GM18520 (cell line): ENCODE measurements around the gene TMC2.

Experiments
- ATAC-seq: cut with Tn5 transposase; IDR thresholded peaks from one replicate; pipeline ENCODE4 v1.9.1; 2021; ENCODE audit not compliant: unreplicated experiment

The TMC2 gene

DNA sequence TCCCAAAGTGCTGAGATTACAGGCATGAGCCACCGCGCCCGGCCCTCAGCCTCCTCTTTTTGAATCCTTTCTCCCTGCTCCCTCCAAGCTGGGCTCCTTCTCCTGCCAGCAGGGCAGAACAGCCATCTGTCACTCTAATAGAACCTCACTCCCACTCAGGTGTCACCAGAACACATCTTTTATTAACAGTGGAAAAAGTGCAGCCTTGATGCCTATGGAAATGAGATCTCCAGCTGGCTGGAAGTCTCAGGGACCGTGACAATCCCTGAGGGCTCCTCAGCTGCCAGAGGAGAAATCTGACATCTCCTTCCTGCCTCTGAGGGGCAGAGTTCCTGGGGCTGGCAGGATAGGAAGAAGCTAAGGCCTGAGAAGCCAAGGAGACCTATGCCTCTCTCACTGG lies 28.0 kb downstream of the TMC2 start:
- ATAC-seq, result no peak

DNA sequence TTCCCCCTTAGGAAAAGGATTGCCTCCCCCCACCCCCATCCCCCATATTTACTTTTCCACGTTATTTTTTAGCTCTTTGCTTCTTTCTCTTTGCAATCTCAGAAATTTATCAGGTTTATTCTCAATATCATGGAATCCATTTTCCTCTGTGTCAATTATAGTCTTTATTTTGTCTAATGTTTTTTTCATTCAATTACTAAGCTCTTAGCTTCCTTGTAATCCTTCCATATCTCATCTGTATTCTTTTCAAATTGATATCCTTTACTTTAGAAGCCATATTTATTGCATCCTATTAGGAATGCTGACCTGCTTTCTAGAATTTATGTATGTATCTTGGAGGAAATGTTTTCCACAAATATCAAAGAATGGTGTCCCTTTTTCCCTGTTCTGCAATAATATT lies 39.3 kb downstream of the TMC2 start:
- ATAC-seq, result no peak

DNA sequence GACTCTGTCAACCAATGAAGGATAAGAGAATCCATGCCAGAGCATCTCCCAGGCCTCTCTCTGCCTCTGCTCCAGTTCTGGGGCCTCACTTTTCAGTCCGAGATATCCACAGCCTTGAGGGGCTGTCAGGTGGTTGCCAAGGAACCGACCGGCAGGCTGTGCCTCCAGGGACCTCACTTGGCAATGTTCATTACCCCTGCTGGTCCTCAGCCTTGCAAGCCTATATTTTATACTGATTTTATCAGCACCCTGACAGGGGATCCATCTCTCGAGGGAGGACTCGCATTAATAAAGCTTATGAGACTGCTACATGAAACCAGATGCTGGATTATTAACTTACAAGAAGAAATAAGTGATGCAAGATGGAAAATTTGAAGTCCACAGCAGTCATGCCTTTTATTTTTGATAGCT lies 39.9 kb downstream of the TMC2 start:
- no peak for ATAC-seq

DNA sequence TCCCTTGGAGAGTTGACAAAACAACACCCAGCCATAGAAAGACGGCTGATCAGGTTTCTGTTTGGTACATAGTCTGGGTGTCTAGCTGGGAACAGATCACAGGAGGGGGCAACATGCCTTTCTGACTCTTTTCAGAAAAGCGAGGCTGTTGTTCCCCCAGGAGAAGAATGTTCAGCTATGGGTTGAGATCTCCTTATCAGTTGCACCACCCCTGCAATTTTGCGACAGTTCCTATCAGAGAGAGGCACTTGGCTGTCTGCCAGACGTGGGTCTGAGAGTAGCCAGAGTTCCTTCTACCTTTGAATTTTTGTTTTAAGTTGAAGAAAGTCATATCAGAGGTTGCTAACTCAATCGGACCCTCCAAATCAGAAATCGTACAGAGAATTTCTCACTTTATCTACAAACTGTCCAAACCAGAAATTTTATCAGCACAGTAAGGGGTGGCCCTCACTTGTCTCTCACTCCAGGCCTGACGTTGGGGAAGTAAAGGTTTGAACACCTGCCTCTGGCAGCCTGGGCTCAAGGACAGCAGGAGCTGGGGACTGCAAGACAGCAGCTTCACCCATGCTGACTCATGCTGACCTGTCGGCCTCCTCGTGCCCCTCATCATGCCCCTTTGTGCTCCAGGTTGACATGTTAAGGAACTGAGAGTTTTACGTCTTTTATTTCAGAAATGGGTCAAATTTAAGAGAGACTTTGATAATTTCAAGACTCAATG lies 42.3 kb downstream of the TMC2 start:
- ATAC-seq, result no peak

DNA sequence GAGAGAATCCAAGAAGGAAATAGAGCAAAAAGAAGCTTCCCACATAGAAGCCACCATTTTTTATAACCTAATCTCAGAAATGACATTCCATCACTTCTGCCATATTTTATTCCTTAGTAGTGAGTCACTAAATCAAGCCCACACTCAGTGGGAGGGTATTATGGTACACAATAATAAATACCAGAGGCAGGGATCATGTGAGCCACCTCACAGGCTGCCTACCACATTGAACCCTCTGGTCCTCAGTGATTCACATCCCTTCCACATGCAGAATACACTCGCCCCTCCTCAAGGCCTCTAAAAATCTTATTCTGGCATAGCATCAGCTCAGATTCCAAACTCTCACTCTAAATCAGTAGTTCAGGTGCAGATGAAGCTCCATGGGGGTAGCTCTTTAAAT lies 49.4 kb downstream of the TMC2 start:
- ATAC-seq, result no peak

DNA sequence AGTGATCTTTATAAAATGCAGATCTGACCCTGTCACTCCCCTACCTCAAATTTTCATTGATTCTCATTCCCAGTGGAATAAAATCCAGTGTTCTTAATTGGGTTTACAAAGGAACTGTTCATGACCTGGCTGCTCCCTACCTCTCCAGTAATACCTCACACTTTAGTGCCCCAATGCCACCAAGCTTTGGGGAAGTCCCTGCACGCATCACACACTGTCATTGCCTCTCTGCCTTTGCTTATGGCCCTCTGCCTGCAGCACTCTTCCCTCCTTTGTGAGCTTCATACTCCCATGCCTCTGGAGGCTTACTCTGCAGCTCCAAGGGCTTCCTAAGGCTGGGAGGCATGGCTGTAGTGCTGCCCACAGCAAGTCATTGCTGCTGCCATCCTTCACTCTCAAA lies 57.4 kb downstream of the TMC2 start:
- ATAC-seq, result no peak

DNA sequence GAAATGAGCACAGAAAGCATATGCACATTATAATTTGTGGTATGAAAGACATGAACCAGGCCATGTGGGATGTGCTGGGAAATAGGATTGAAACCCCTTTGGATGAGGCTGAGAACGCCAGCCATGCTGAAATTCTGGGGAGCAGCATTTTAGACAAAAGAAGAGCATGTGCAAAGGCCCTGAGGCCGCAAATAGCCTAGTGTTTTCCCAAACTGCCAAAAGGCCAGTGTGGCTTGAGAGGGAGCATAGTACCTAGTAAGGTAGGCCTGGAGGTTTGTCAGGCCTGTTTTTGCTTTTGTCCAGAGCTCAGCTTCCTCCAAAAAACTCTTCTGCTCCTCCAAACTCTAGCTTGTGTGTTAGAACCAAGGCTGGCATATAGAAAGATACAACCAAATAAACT lies 58.7 kb downstream of the TMC2 start:
- ATAC-seq, result no peak

DNA sequence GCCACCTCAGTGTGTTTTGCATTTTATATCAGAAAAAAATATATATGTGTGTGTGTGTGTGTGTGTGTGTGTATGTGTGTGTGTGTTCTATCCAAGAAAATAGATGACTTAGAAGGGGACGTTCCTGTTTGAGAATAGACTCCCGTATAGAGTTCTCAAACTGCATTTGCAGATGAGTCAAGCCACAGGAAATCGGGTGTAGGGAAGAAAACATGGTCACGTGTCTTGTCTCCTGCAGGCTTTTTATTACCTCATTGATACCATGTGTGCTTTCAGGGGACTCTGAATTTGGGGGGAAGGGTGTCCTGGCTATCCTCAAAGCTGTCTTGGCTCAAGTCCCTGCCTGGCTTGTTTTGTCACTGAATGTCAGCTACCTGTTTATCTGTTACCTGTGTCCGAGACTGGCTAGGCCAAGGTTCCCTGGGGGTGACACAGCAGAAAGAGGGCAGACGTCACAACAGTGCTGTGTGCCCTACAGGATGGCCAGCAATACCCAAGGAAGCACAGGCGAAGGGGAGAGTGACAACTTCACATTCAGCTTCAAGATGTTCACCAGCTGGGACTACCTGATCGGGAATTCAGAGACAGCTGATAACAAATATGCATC lies 60.4 kb downstream of the TMC2 start:
- no peak for ATAC-seq

DNA sequence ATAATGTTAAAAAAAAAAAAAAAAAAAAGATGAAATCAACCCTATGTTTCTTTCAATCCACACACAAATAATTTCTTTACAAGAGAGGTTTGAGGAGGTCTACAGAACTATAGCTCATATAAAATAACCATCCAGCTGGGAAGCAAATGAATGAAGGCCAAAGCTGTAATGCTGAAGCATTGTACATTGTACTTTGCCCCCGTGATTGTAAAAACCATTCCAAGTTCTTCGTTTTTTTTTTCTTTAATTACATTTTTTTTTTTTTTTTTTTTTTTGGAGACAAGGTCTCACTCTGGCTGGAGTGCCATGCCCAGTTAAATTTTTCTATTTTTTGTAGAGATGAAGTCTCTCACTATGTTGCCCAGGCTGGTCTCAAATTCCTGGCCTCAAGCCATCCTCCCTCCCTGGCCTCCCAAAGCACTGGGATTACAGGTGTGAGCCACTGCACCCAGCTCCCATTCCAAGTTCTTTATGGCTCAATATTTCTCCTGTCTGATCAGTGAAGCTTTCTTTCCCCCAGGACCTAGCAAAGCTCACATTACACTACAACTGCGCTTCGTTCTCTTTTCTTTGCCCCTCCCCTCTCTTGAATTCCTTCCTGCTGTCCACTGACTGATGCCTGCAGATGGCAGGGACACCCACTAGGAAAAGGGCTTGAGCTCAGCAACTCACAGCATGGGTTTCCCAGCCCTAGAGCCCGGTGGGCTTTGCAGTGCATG lies 63.1 kb downstream of the TMC2 start:
- no peak for ATAC-seq

DNA sequence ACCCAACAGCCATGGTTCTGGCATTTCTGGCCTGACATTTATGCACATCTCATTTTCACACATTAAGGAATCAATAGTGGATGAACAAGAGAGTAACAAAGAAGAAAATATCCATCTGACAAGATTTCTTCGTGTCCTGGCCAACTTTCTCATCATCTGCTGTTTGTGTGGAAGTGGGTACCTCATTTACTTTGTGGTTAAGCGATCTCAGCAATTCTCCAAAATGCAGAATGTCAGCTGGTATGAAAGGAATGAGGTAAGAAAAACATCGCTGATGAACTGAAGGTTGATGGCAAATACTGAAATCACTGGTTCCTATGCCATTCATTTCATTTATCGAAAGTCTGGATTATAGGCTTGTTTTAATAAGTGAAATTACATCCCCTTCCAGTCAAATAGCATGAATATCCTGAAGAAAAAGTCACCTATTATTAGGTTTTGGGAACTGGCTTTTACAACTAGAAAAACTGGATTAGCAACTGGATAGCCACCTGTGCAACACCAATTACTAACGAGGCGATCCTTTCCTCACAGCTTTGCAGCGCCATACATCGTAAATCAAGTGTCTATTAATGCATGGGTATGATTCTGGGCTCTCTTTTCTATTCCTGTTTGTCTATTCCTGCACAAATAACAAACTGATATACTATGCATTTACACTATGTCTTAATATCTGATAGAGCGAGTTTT lies 65.8 kb downstream of the TMC2 start:
- no peak for ATAC-seq

DNA sequence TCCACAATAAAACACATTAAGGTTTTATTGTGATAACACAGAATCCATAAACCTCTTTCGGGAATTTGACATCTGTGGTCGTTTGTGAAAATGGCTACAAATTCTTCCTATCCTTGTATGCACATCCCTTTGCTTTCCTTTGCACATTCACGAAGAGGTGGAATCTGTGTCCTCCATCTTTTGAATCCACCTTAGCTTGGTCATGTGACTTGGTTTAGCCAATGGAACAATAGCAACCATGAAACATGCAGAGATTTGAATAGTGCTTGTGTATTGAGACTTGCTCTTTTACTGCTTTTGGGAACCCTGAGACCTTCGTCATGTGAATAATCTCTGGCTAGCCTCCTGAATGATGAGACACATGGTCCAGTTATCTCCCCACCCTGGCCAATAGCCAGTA lies 66.4 kb downstream of the TMC2 start:
- ATAC-seq, result no peak

DNA sequence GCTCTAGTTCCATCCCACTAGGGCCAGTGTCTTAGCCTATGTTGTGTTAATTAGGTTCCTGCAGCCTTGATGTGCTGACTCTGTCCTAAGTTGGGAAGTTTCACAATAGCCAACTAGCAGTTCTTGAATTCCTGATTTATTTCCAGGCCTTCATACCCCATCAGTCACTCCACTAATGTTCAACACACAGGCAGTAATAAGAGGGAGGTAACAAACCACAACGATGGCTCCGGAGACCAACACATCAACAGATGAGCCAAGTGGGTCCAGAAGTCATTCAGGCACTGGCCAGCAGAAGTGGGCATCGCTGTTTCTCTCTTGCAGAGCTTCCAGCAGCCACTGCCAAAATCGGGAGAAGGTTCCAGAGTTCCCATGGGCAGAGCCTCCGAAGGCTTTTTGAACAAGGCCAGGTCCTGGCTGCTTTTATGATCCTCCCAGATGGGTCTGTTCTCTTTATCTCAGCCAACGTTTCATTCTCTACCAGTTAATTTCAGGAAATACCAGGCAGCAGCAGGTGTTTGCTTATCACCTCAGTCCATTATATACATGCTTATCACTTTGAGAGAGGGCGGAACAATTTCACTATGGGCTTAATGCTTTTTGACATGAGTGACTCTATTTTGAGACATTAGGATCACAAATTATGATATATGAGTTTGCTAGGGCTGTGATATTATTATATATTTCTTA lies 67.6 kb downstream of the TMC2 start:
- no peak for ATAC-seq

DNA sequence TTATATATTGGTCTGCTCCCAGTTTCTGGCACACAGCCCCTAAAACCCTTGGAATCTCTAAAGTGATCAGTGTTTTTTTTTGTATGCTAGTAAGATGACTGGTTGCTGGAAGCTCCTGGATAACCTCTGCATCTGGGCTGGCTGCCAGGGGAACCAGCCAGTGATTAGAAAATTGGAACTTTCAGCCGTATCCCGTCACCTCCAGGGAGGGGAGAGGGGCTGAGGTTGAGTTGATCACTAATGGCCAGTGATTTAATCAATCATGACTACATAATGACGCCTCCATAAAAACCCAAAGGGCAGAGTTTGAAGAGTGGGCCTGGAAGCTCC lies 68.1 kb downstream of the TMC2 start:
- no peak for ATAC-seq

DNA sequence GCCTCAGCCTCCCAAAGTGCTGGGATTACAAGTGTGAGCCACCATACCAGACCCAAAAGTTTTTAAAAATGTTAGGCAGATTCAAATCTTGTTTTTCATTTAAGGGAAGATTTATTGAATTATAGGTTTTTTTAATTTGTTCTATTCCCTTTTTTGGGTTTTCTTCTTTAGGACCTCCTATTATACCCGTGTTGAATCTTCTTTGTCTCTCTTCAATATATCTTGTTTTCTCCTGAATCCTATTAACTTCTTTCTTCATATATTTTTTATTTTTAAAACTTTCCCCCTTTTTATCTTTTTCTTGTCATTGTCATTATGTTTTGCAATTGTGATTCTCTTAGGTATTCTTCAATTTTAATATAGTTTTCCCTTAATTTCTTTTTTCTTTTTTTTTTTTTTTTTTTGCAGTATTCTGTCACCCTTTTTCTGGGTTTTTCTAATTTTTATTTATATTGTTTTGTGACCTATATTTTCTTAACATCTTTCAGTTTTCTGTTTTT lies 70.2 kb downstream of the TMC2 start:
- no peak for ATAC-seq

DNA sequence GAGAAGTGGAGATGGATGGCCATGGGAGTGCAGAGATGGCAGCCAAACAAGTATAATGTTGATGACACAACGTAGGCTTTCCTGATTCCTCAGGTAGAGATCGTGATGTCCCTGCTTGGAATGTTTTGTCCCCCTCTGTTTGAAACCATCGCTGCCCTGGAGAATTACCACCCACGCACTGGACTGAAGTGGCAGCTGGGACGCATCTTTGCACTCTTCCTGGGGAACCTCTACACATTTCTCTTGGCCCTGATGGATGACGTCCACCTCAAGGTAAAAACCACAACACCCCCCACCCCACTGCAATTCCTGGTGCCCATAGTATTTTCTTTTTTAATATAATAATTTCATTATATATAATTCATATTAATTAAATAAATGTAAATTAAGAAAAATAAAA lies 74.0 kb downstream of the TMC2 start:
- ATAC-seq, result no peak

DNA sequence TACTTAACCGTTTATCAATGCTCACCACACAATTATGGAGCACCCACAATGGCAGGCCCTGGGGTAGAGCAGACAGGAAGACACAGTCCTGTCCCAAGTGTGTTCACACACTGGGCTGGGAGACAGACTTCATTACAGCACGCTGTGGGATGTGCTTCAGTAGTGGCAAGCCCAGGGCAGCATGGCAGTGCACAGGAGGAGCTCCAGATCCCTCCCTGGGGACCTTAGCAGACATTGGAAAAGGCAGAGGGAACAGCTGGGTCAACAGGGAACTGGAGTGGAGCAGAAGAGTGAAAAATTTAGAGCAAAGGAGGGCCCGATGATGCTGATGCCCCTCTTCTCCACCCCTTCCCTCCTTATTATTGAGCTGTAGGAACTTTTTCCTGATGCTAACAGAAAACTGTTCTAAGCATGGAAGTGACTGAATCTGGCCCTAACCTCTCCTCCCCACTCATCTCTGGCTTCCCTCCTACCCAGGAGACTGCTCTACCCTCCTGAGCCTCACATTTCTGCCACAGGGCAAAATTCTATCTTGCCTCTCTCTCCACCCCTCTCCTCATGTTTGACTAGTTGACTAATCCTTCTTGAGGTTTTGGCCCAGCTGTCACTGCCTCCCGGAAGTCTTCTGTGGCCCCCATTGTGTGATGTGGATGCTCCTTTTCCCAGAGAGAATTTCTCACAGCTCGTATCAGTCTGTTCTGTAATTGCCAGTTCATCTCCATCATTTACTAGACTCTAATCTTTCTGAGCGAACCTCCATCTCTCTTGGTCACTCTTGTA lies 74.8 kb downstream of the TMC2 start:
- ATAC-seq, result no peak

DNA sequence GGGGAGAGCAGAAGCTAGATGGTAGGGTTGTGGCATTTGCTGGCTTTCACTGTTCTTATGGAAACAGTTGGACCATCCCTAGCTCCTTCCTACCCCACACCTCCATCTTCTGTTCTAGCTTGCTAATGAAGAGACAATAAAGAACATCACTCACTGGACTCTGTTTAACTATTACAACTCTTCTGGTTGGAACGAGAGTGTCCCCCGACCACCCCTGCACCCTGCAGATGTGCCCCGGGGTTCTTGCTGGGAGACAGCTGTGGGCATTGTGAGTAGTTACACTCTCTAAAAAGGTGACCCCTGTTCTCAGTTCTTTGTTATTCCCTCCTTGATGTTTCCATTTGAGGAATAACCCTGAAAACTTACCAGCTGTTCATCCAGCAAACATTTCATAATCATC lies 75.7 kb downstream of the TMC2 start:
- no peak for ATAC-seq

DNA sequence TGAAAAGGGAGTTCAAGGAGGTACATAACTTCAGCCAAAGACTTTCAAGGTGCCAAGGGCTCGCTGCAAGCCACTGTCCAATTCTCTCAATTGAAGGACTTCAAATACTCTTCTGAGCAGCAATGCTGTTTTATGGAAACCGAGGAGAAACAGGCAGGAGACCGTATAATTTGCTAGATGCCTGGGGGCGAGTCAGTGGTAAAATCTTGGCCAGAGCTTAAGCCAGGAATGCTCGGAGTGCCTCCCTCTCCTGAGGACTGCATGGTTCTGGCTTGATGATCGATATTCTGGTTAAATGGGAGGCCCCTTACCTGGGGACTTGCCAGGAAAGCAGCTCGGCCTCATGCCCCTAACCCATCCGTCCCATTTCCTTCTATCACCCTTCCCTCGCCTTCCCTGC lies 80.3 kb downstream of the TMC2 start:
- no peak for ATAC-seq

DNA sequence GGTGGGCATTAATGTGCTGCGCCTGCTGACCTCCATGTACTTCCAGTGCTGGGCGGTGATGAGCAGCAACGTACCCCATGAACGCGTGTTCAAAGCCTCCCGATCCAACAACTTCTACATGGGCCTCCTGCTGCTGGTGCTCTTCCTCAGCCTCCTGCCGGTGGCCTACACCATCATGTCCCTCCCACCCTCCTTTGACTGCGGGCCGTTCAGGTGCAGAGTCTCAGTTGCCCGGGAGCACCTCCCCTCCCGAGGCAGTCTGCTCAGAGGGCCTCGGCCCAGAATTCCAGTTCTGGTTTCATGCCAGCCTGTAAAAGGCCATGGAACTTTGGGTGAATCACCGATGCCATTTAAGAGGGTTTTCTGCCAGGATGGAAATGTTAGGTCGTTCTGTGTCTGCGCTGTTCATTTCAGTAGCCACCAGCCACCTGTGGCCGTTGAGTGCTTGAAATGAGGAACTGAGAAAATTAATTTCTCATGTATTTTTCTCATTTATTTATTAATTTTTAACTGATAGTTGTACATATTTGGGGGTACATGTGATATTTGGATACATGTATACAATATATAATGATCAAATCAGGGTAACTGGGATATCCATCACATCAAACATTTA lies 80.8 kb downstream of the TMC2 start:
- no peak for ATAC-seq

DNA sequence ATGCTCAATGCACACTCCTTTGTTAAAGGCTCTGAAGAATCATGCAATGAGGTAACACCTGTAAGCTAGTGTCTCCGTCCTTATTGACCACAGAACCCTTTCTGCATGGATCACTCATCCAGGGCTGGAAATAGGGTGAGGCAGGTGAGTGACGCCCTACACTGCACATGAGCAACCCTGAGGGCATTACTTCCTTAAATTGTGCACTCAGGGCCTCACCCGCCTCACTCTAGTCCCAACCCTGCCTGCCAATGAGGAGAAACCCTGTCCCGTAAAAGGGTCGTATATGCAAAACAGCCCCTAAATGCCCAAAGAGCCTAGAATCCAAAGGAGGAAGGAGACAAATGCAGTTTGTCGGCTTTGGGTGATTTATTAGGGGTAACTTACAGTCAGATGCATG lies 82.4 kb downstream of the TMC2 start:
- ATAC-seq, result no peak
